Measurements from ENCODE around the gene GUCA2B.
A peak's percentile ranks its signal among the peaks of the same experiment; 100 is the strongest.

- TF ChIP-seq CTCF (IDR thresholded peaks at IDR 0.05; ENCODE audit: insufficient read depth, low read depth, low read length) (peak; percentile 77), EZH2 (IDR thresholded peaks at IDR 0.05; ENCODE audit: insufficient read depth, low read length) (no peak)
These were observed 6.4 kb upstream of the GUCA2B start for GRCh38 chr1:42146626-42147320.
